GM23338 (cell line): ENCODE results near the gene SMAD3. TPM values are rescaled to one million over a fixed set of nuclear protein-coding genes. Genes with fewer than 3 reads are reported as not detected.

ENCODE experiments used
- ATAC-seq: fragments of 200-7000 bp; cut with Tn5 transposase; 3 replicates; pipeline ENCODE4 v1.9.1; 2020
- DNase-seq: peaks from one replicate; pipeline ENCODE4 v3.0.0-alpha.2; 2015; ENCODE audit warnings: low spot score
- H2AFZ ChIP-seq: fragments of 200-600 bp; sonication (generic); 2 replicates; pipeline ENCODE4 v1.8.0; 2016; ENCODE audit warnings: antibody characterized with exemption, mild to moderate bottlenecking, moderate library complexity
- H3F3A ChIP-seq: fragments of 200-600 bp; sonication (generic); replicated peaks from 2 replicates; pipeline ENCODE4 v1.8.0; 2017; ENCODE audit warnings: antibody characterized with exemption, mixed run types, low read depth
- H3K27ac ChIP-seq: fragments of 200-600 bp; sonication (generic); 2 replicates; pipeline ENCODE4 v1.6.1; 2016; ENCODE audit warnings: low read depth
- H3K27me3 ChIP-seq: fragments of 200-600 bp; sonication (generic); 2 replicates; pipeline ENCODE4 v1.8.0; 2016; ENCODE audit warnings: mild to moderate bottlenecking, mixed run types, moderate library complexity; ENCODE audit not compliant: insufficient read depth
- H3K36me3 ChIP-seq: fragments of 200-600 bp; sonication (generic); 2 replicates; pipeline ENCODE4 v1.8.0; 2016; ENCODE audit warnings: mild to moderate bottlenecking; ENCODE audit not compliant: insufficient read depth
- H3K4me1 ChIP-seq: fragments of 200-600 bp; sonication (generic); 2 replicates; pipeline ENCODE4 v1.8.0; 2016; ENCODE audit warnings: mild to moderate bottlenecking, moderate library complexity; ENCODE audit not compliant: insufficient read depth
- H3K4me2 ChIP-seq: fragments of 200-600 bp; sonication (generic); 2 replicates; pipeline ENCODE4 v1.7.1; 2017; ENCODE audit warnings: mixed run types
- H3K4me3 ChIP-seq: fragments of 200-600 bp; sonication (generic); 2 replicates; pipeline ENCODE4 v1.6.1; 2016; ENCODE audit warnings: mixed run types
- H3K79me2 ChIP-seq: fragments of 200-600 bp; sonication (generic); replicated peaks from 2 replicates; pipeline ENCODE4 v1.8.0; 2017; ENCODE audit warnings: mild to moderate bottlenecking; ENCODE audit not compliant: insufficient read depth
- H3K9me2 ChIP-seq: fragments of 200-600 bp; sonication (generic); 2 replicates; pipeline ENCODE4 v1.8.0; 2017; ENCODE audit not compliant: insufficient read depth
- H4K20me1 ChIP-seq: fragments of 200-600 bp; sonication (generic); replicated peaks from 2 replicates; pipeline ENCODE4 v1.8.0; 2017; ENCODE audit warnings: mild to moderate bottlenecking; ENCODE audit not compliant: insufficient read depth
- H3K27ac Mint-ChIP-seq: 2 replicates; pipeline ENCODE4 v1.8.0; 2020; ENCODE audit warnings: inconsistent platforms, mild to moderate bottlenecking, moderate library complexity, mixed read lengths
- H3K27me3 Mint-ChIP-seq: 3 replicates; pipeline ENCODE4 v1.8.0; 2022; ENCODE audit warnings: low read depth, mild to moderate bottlenecking, moderate library complexity, mixed read lengths, inconsistent platforms; ENCODE audit not compliant: insufficient read depth, poor library complexity
- H3K36me3 Mint-ChIP-seq: 3 replicates; pipeline ENCODE4 v1.8.0; 2021; ENCODE audit warnings: low read depth, mild to moderate bottlenecking, inconsistent platforms, moderate library complexity, mixed read lengths
- H3K4me1 Mint-ChIP-seq: 3 replicates; pipeline ENCODE4 v1.8.0; 2020; ENCODE audit warnings: mild to moderate bottlenecking, inconsistent platforms, mixed read lengths
- H3K4me3 Mint-ChIP-seq: 3 replicates; pipeline ENCODE4 v1.8.0; 2021; ENCODE audit warnings: moderate library complexity, mild to moderate bottlenecking, inconsistent platforms, mixed read lengths
- H3K9me3 Mint-ChIP-seq: 3 replicates; pipeline ENCODE4 v1.8.0; 2020; ENCODE audit warnings: moderate library complexity, mild to moderate bottlenecking, inconsistent platforms, mixed read lengths
- EZH2 ChIP-seq: fragments of 200-600 bp; sonication (generic); IDR thresholded peaks from one replicate; pipeline ENCODE4 v1.8.0; 2017; ENCODE audit warnings: antibody characterized with exemption, mild to moderate bottlenecking, low read depth; ENCODE audit not compliant: unreplicated experiment
- STAT1 ChIP-seq: IDR thresholded peaks from one replicate; pipeline ENCODE4 v1.6.1; 2016; ENCODE audit warnings: antibody characterized with exemption; ENCODE audit not compliant: unreplicated experiment
- ZNF114 ChIP-seq: fragments of 250-450 bp; sonication (Bioruptor Pico); IDR thresholded peaks from 2 replicates; pipeline ENCODE4 v1.5.0; 2020; ENCODE audit warnings: mild to moderate bottlenecking, moderate library complexity
- ZNF331 ChIP-seq: fragments of 250-450 bp; sonication (Bioruptor Pico); IDR thresholded peaks from 2 replicates; pipeline ENCODE4 v1.5.0; 2020; ENCODE audit warnings: low read depth, mild to moderate bottlenecking, moderate library complexity
- polyA plus RNA-seq: library from polyadenylated mRNA; unstranded; fragments of >200 nt; fragmentation: Nextera tagmentation; extraction: Ambion mirVana; gene quantifications from 2 replicates; pipeline ENCODE4 v1.2.1, GENCODE V29; 2016
- total RNA-seq: library from RNA; depleted of rRNA; stranded (reverse); fragments of >200 nt; shearing (Covaris generic); gene quantifications from 2 replicates; pipeline ENCODE4 v1.2.3, GENCODE V29; 2014
- TF ChIP-seq, protein P1 (sequence below), 2 experiments: fragments of 200-600 bp in 1 of 2; sonication (generic) in 1 of 2; conservative IDR thresholded peaks; 2 replicates each; pipeline versions ENCODE4 v1.5.1 to v1.6.1; 2016 to 2017; ENCODE audit warnings: antibody characterized with exemption in 2 of 2, low read depth in 2 of 2, mild to moderate bottlenecking in 2 of 2, moderate library complexity in 1 of 2
- TF ChIP-seq, protein P2 (sequence below): IDR thresholded peaks from 2 replicates; pipeline ENCODE4 v1.6.1; 2016; ENCODE audit warnings: antibody characterized with exemption

SMAD3 gene
- total and polyA plus RNA-seq, 2 experiments from 2014 or later: 4.9 to 11.6 TPM

DNA sequence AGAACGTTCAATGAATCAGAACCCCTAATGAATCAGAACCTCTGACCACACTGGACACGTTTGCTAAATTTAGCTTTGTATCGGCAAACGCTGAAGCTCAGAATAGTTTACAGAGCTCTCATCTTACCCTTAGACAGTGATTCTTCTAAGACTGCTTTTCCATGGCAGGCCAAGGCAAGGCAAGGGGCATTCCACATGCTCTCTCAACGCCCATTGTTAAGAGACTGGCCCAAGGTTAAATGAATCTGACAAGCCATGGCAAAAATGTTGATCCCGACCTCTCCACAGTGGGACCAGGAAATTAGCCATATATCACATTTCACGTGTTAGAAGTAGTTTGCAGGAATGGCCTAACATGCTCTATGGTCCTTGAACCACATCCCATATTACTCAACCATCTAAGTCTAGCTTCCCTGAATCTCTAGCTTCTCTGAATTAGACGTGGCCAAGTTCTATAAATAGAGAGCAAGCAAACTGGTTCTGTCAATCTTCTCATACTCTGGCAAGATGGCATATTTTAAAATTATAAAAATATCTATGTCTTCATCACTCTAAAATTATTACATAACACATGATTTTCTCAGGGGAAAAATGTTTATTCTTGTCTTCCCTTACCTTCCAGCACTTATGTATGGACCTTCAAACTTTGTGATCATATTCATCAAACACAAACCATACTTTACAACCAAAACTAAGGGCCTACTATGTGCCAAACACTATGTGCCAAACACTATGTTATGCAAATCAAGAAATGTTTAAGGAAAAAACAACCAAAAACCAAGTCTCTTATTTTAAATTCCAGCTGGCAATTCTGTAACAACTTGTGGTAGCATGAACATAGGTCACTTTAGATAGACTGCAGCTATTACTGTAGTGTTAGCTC is 134.7 kb downstream of the SMAD3 start:
- H3K36me3 Mint-ChIP-seq: peaks cover 12% of the 10 kb centered on the region; the same call in 2 of the 3 replicates
- Histone ChIP-seq H4K20me1 (no peaks in the 10 kb centered on the region), H3K36me3 (0 out of 2 replicates have a peak, but pooled peaks cover 3% of the 10 kb centered on the region), H3K27ac (no peak overlapping the region), H3K79me2 (no peaks in the 10 kb centered on the region), H3F3A (no peaks in the 10 kb centered on the region), H3K9me2 (no peaks in the 10 kb centered on the region), H3K4me1 (peaks cover 16% of the 10 kb centered on the region; the same call in 1 of the 2 replicates), H3K4me2 (no peak overlapping the region), H2AFZ (no peak overlapping the region), H3K4me3 (no peak overlapping the region), H3K27me3 (no peaks in the 10 kb centered on the region)
- H3K4me1 Mint-ChIP-seq: peaks cover 15% of the 10 kb centered on the region; the same call in 2 of the 3 replicates
- peaks cover 3% of the 10 kb centered on the region for H3K27me3 Mint-ChIP-seq
- ATAC-seq: no peak
- no peaks in the 10 kb centered on the region for H3K9me3 Mint-ChIP-seq
- no peak overlapping the region for H3K27ac Mint-ChIP-seq
- TF ChIP-seq ZNF114 (no peak), EZH2 (no peak), STAT1 (no peak)
- TF ChIP-seq, protein P1, sequence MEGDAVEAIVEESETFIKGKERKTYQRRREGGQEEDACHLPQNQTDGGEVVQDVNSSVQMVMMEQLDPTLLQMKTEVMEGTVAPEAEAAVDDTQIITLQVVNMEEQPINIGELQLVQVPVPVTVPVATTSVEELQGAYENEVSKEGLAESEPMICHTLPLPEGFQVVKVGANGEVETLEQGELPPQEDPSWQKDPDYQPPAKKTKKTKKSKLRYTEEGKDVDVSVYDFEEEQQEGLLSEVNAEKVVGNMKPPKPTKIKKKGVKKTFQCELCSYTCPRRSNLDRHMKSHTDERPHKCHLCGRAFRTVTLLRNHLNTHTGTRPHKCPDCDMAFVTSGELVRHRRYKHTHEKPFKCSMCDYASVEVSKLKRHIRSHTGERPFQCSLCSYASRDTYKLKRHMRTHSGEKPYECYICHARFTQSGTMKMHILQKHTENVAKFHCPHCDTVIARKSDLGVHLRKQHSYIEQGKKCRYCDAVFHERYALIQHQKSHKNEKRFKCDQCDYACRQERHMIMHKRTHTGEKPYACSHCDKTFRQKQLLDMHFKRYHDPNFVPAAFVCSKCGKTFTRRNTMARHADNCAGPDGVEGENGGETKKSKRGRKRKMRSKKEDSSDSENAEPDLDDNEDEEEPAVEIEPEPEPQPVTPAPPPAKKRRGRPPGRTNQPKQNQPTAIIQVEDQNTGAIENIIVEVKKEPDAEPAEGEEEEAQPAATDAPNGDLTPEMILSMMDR (conservative IDR thresholded peaks at IDR 0.05; ENCODE audit: low read depth in 2 of 2): no peak
- TF ChIP-seq, protein P2, sequence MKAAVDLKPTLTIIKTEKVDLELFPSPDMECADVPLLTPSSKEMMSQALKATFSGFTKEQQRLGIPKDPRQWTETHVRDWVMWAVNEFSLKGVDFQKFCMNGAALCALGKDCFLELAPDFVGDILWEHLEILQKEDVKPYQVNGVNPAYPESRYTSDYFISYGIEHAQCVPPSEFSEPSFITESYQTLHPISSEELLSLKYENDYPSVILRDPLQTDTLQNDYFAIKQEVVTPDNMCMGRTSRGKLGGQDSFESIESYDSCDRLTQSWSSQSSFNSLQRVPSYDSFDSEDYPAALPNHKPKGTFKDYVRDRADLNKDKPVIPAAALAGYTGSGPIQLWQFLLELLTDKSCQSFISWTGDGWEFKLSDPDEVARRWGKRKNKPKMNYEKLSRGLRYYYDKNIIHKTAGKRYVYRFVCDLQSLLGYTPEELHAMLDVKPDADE: no peak
- DNase-seq: no peak
- no peak overlapping the region for H3K4me3 Mint-ChIP-seq

DNA sequence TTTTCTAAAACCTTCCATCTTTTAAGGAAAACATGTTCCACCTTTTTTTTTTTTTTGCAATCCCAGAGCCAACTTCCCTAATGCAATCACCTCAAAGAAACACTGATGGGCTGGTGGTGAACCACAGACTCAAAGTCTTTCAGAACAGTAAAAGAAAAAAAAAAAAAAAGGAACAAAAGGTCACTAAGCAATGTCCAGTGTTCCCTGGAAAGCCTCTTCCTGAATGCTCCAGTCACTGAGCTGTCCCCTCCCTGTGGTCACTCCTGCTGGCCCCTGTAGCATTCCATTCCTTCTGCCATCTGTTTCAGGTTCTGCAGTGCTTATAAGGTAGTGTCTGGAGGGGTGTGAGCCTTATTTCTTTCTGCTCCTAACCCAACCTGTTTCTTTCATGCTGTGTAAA is 135.7 kb downstream of the SMAD3 start:
- Histone ChIP-seq H3K36me3 (0 out of 2 replicates have a peak, but pooled peaks cover 3% of the 10 kb centered on the region), H2AFZ (no peak overlapping the region), H3K4me1 (peaks cover 16% of the 10 kb centered on the region; the same call in 1 of the 2 replicates), H3K27me3 (no peaks in the 10 kb centered on the region), H3K27ac (no peak overlapping the region), H3F3A (no peaks in the 10 kb centered on the region), H4K20me1 (no peaks in the 10 kb centered on the region), H3K9me2 (no peaks in the 10 kb centered on the region), H3K79me2 (no peaks in the 10 kb centered on the region), H3K4me2 (no peak overlapping the region), H3K4me3 (no peak overlapping the region)
- no peak overlapping the region for H3K4me3 Mint-ChIP-seq
- no peaks in the 10 kb centered on the region for H3K9me3 Mint-ChIP-seq
- peaks cover 12% of the 10 kb centered on the region; the same call in 2 of the 3 replicates for H3K36me3 Mint-ChIP-seq
- no peak for DNase-seq
- H3K4me1 Mint-ChIP-seq: peaks cover 15% of the 10 kb centered on the region; the same call in 2 of the 3 replicates
- TF ChIP-seq ZNF331 (CRISPR knock-in tag) (no peak), ZNF114 (no peak)
- no peak for ATAC-seq
- peaks cover 3% of the 10 kb centered on the region for H3K27me3 Mint-ChIP-seq
- H3K27ac Mint-ChIP-seq: no peak overlapping the region
